Mesenchymal stem cell (in vitro differentiated cells and primary cell): Measurements from ENCODE around the gene SECISBP2L.
"Not testable (repeated sequence)": the region's sequence is repeated elsewhere in the genome, so short reads cannot be mapped to it uniquely, and the experiment has no call there.

Source experiments
- DNase-seq: peaks from one replicate; pipeline ENCODE4 v3.0.0-alpha.2; 2013
- H2AFZ ChIP-seq: one replicate; pipeline ENCODE4 v1.6.1; 2013; ENCODE audit warnings: low read depth, mild to moderate bottlenecking, control low read depth, inconsistent platforms, low read length, moderate library complexity
- H2AK5ac ChIP-seq: 2 replicates; pipeline ENCODE4 v1.6.1; 2013; ENCODE audit warnings: low read length, moderate library complexity, mild to moderate bottlenecking, inconsistent platforms; ENCODE audit not compliant: severe bottlenecking
- H2BK120ac ChIP-seq: one replicate; pipeline ENCODE4 v1.6.1; 2013; ENCODE audit warnings: low read depth, mild to moderate bottlenecking, inconsistent platforms, low read length, moderate library complexity
- H2BK12ac ChIP-seq, 2 experiments: one replicate each; pipeline ENCODE4 v1.6.1; 2013; ENCODE audit warnings: inconsistent platforms in 2 of 2, low read length in 2 of 2, mild to moderate bottlenecking in 2 of 2, moderate library complexity in 2 of 2, control low read depth in 1 of 2
- H2BK15ac ChIP-seq: one replicate; pipeline ENCODE4 v1.6.1; 2013; ENCODE audit warnings: mild to moderate bottlenecking, low read depth, inconsistent platforms; ENCODE audit not compliant: poor library complexity, severe bottlenecking
- H2BK5ac ChIP-seq: 2 replicates; pipeline ENCODE4 v1.6.1; 2013; ENCODE audit warnings: low read depth, mild to moderate bottlenecking, low read length, control low read depth, inconsistent platforms; ENCODE audit not compliant: poor library complexity, severe bottlenecking
- H3K14ac ChIP-seq, 2 experiments: one replicate each; pipeline ENCODE4 v1.6.1; 2013; ENCODE audit warnings: inconsistent platforms in 2 of 2, low read length in 2 of 2, control low read depth in 1 of 2, mild to moderate bottlenecking in 1 of 2, moderate library complexity in 1 of 2
- H3K18ac ChIP-seq, 2 experiments: one replicate each; pipeline ENCODE4 v1.6.1; 2013; ENCODE audit warnings: inconsistent platforms in 2 of 2, low read length in 2 of 2, control low read depth in 1 of 2, low read depth in 1 of 2, mild to moderate bottlenecking in 1 of 2
- H3K23ac ChIP-seq, 2 experiments: one replicate each; pipeline ENCODE4 v1.6.1; 2013; ENCODE audit warnings: inconsistent platforms in 2 of 2, low read length in 2 of 2, mild to moderate bottlenecking in 2 of 2, moderate library complexity in 2 of 2, control low read depth in 1 of 2
- H3K27ac ChIP-seq: 2 replicates; pipeline ENCODE4 v1.5.1; 2013; ENCODE audit warnings: mild to moderate bottlenecking, moderate library complexity, low read length, control low read depth, inconsistent platforms; ENCODE audit not compliant: poor library complexity, severe bottlenecking
- H3K27me3 ChIP-seq, 2 experiments: 2 replicates each; pipeline versions ENCODE4 v1.6.1 to v1.7.0; 2013; ENCODE audit warnings: low read length in 2 of 2, mild to moderate bottlenecking in 2 of 2, moderate library complexity in 2 of 2, control low read depth in 1 of 2, inconsistent platforms in 1 of 2; ENCODE audit not compliant: control insufficient read depth in 1 of 2, insufficient read depth in 1 of 2
- H3K36me3 ChIP-seq, 2 experiments: 2 replicates each; pipeline versions ENCODE4 v1.6.1 to v1.7.0; 2013; ENCODE audit warnings: low read length in 2 of 2, control low read depth in 1 of 2, inconsistent platforms in 1 of 2, low read depth in 1 of 2, mild to moderate bottlenecking in 1 of 2; ENCODE audit not compliant: insufficient read depth in 2 of 2, control insufficient read depth in 1 of 2
- H3K4ac ChIP-seq, 2 experiments: one replicate each; pipeline ENCODE4 v1.6.1; 2013; ENCODE audit warnings: inconsistent platforms in 2 of 2, low read length in 2 of 2, mild to moderate bottlenecking in 2 of 2, moderate library complexity in 2 of 2, control low read depth in 1 of 2, low read depth in 1 of 2
- H3K4me1 ChIP-seq: 2 replicates; pipeline ENCODE4 v1.6.1; 2013; ENCODE audit warnings: low read depth, low read length, control low read depth; ENCODE audit not compliant: control insufficient read depth, insufficient read depth
- H3K4me2 ChIP-seq: 2 replicates; pipeline ENCODE4 v1.6.1; 2013; ENCODE audit warnings: low read length, mild to moderate bottlenecking, inconsistent platforms; ENCODE audit not compliant: poor library complexity, severe bottlenecking
- H3K4me3 ChIP-seq, 2 experiments: 2 replicates each; pipeline versions ENCODE4 v1.5.1 to v1.7.0; 2013; ENCODE audit warnings: low read length in 2 of 2, mild to moderate bottlenecking in 2 of 2, control low read depth in 1 of 2, low read depth in 1 of 2; ENCODE audit not compliant: insufficient read depth in 1 of 2
- H3K79me1 ChIP-seq: replicated peaks from 2 replicates; pipeline ENCODE4 v1.6.1; 2013; ENCODE audit warnings: mild to moderate bottlenecking, control low read depth, low read length, inconsistent platforms; ENCODE audit not compliant: poor library complexity, severe bottlenecking
- H3K9ac ChIP-seq: 2 replicates; pipeline ENCODE4 v1.7.0; 2013; ENCODE audit warnings: mild to moderate bottlenecking, low read length, moderate library complexity
- H3K9me3 ChIP-seq: 2 replicates; pipeline ENCODE4 v1.7.0; 2013; ENCODE audit warnings: mild to moderate bottlenecking, low read length; ENCODE audit not compliant: control insufficient read depth
- H4K8ac ChIP-seq: one replicate; pipeline ENCODE4 v1.6.1; 2013; ENCODE audit warnings: inconsistent platforms, mild to moderate bottlenecking, low read length, moderate library complexity
- H4K91ac ChIP-seq: one replicate; pipeline ENCODE4 v1.6.1; 2013; ENCODE audit warnings: mild to moderate bottlenecking, low read length, inconsistent platforms
- WGBS: methylation state at CpG from one replicate; pipeline ENCODE4 v1.1.7; 2013; ENCODE audit warnings: mixed read lengths; 5-methylcytosine and 5-hydroxymethylcytosine counted together

SECISBP2L gene

DNA sequence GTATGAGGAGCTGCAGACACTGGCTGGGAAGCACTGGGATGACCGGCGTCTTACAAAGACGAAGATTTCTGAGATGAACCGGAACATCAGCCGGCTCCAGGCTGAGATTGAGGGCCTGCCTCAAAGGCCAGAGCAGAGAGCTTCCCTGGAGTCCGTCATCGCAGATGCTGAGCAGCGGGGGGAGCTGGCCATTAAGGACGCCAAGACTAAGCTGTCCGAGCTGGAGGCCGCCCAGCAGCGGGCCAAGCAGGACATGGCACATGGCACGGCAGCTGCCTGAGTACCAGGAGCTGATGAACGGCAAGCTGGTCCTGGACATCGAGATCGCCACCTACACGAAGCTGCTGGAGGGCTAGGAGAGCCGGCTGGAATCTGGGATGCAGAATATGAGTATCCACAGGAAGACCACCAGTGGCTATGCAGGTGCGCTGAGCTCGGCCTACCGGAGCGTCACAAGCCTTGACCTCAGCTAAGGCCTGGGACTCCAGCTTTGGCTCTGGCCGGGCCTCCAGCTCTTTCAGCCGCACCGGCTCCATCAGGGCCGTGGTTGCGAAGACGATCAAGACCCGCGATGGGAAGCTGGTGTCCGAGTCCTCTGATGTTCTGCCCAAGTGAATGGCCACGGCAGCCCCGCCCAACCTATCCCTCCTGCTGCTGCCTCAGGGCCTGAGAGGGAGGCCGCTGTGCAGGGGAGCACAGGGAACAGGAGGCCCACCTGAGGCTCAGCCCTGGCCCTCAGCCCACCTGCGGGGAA, 73.3 kb downstream of the SECISBP2L start:
- Histone ChIP-seq H3K79me1 (no peaks in the 10 kb centered on the region), H3K18ac (no peak overlapping the region), H3K14ac (no peak overlapping the region), H3K27ac (no peak overlapping the region), H3K4me1 (peaks cover 11% of the 10 kb centered on the region), H3K4me3 (no peak overlapping the region), H4K8ac (peak overlapping the region; percentile 25), H2BK5ac (no peak overlapping the region), H4K91ac (peak overlapping the region; percentile 15), H2BK12ac (peak overlapping the region in 1 of 2 experiments; percentile 6), H3K23ac (no peak overlapping the region), H3K9me3 (no peaks in the 10 kb centered on the region), H3K27me3 (no peaks in the 10 kb centered on the region), H2BK15ac (no peak overlapping the region), H2AFZ (no peak overlapping the region), H2BK120ac (no peak overlapping the region), H3K36me3 (no peaks in the 10 kb centered on the region), H2AK5ac (no peak overlapping the region), H3K4ac (peak overlapping the region in 1 of 2 experiments; percentile 51), H3K9ac (no peak overlapping the region), H3K4me2 (no peak overlapping the region)
- no peak for DNase-seq
- 93% methylated on average over 34 of the region's 35 CpGs for WGBS

DNA sequence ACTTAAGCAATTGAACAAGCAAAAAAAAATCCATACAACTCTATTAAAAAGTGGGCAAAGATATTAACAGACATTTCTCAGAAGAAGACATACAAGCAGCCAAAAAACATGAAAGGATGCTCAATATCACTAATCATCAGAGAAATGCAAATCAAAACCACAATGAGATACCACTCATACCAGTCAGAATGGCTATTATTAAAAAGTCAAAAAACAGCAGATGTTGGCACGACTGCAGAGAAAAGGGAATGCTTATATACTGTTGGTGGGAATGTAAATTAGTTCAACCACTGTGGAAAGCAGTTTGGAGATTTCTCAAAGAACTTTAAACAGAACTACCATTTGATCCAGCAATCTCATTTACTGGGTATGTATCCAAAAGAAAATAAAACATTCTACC, 75.3 kb downstream of the SECISBP2L start:
- H3K36me3 ChIP-seq, H2BK5ac ChIP-seq, H3K27me3 ChIP-seq, H3K79me1 ChIP-seq, H2BK15ac ChIP-seq, H3K23ac ChIP-seq, H2AK5ac ChIP-seq, H3K9ac ChIP-seq, H4K8ac ChIP-seq, H3K18ac ChIP-seq, H3K4me1 ChIP-seq, H3K4me3 ChIP-seq, H2AFZ ChIP-seq, H3K9me3 ChIP-seq, H3K4me2 ChIP-seq, H4K91ac ChIP-seq, H3K27ac ChIP-seq, H3K14ac ChIP-seq, H2BK120ac ChIP-seq, H2BK12ac ChIP-seq, DNase-seq, H3K4ac ChIP-seq: not testable (repeated sequence)
- WGBS = 20% methylated on average over 1 of the region's 1 CpG

DNA sequence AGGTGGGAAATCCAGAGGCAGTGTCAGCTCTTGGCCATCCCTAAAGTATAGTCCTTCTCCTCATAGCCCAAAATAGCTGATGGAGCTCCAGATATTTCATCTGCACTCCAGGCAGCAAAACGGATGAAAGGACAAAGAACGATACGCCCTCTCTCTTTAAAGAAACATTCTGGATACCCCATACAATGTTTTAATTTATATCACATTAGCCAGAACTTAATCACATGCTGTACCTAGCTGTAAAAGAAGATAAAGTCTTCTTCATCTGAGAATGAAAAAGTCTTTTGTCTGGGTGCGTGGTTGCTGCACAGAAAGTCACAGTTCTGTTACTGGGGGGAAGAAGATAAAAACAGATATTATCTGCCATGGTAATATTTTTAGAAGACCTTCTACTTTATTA, 78.2 kb downstream of the SECISBP2L start:
- Histone ChIP-seq H3K9ac (no peak overlapping the region), H2AFZ (no peak overlapping the region), H3K4ac (no peak overlapping the region), H3K4me1 (peaks cover 5% of the 10 kb centered on the region), H2BK12ac (no peak overlapping the region), H3K4me3 (no peak overlapping the region), H3K18ac (no peak overlapping the region), H3K4me2 (no peak overlapping the region), H2BK5ac (no peak overlapping the region), H3K14ac (no peak overlapping the region), H2BK15ac (no peak overlapping the region), H3K79me1 (no peaks in the 10 kb centered on the region), H4K91ac (no peak overlapping the region), H3K9me3 (no peaks in the 10 kb centered on the region), H3K36me3 (no peaks in the 10 kb centered on the region), H4K8ac (no peak overlapping the region), H2AK5ac (no peak overlapping the region), H2BK120ac (no peak overlapping the region), H3K23ac (no peak overlapping the region), H3K27me3 (no peaks in the 10 kb centered on the region), H3K27ac (no peak overlapping the region)
- no peak for DNase-seq
- 82% methylated on average over 3 of the region's 4 CpGs for WGBS

DNA sequence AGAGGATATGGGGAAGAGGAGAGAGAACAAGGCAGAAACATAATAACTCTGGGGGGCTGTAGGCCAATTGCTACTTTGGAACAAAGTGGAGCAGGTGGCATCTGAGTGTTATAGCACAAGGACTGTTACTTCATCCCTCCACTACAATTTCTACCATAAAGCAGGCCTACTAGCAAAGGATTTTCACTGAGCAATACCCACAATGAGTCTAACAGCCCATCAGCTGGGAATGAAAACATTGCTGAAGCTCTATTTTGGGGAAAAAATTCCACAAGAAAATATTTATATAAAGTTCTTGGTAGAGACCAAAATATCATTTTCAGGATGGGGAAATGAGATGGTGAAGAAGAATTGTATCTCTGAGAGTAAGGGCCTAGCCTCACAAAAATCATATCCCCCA, 78.9 kb downstream of the SECISBP2L start:
- H3K36me3 ChIP-seq = no peaks in the 10 kb centered on the region
- H3K79me1 ChIP-seq = no peaks in the 10 kb centered on the region
- H3K4me1 ChIP-seq = peaks cover 6% of the 10 kb centered on the region
- no peak for DNase-seq
- H2AK5ac ChIP-seq = no peak overlapping the region
- H2BK15ac ChIP-seq = no peak overlapping the region
- no peak overlapping the region for H3K14ac ChIP-seq
- no peak overlapping the region for H4K91ac ChIP-seq
- H3K9ac ChIP-seq = no peak overlapping the region
- H2BK12ac ChIP-seq = no peak overlapping the region
- no peak overlapping the region for H3K4ac ChIP-seq
- H3K4me3 ChIP-seq = no peak overlapping the region
- H2BK5ac ChIP-seq = no peak overlapping the region
- no peak overlapping the region for H3K4me2 ChIP-seq
- H3K18ac ChIP-seq = no peak overlapping the region
- H3K27ac ChIP-seq = no peak overlapping the region
- no peak overlapping the region for H3K23ac ChIP-seq
- no peak overlapping the region for H2AFZ ChIP-seq
- H3K9me3 ChIP-seq = no peaks in the 10 kb centered on the region
- no peak overlapping the region for H4K8ac ChIP-seq
- no peak overlapping the region for H2BK120ac ChIP-seq
- H3K27me3 ChIP-seq = no peaks in the 10 kb centered on the region
